ENCODE results near the gene TGFBR2. TPM values are rescaled to one million over a fixed set of nuclear protein-coding genes. Genes with fewer than 3 reads are reported as not detected.

Gene TGFBR2
- polyA plus RNA-seq, 1 of the 3 experiments (the other 2 are of a cell fraction) = 48.3 TPM

- 96% methylated on average over 4 of the region's 4 CpGs for WGBS (ENCODE audit: low lambda C conversion rate)
- Histone ChIP-seq H2AFZ (ENCODE audit: low read depth) (no peak overlapping the region), H3K4me1 (ENCODE audit: control insufficient read depth in 1 of 2, insufficient read depth in 2 of 2, low read depth in 1 of 2, low read length in 1 of 2) (peaks cover 4 to 5% of the 10 kb centered on the region in 2 experiments; a peak in 2 of 4 replicates), H3K9me3 (no peaks in the 10 kb centered on the region), H3K79me2 (ENCODE audit: insufficient read depth) (peaks cover 13% of the 10 kb centered on the region), H3K9me2 (no peaks in the 10 kb centered on the region), H3K4me3 (ENCODE audit: low read depth in 2 of 2, low read length in 1 of 2) (no peak overlapping the region), H4K20me1 (ENCODE audit: insufficient read depth) (no peaks in the 10 kb centered on the region), H3K9ac (no peak overlapping the region), H3K27ac (ENCODE audit: low read depth in 2 of 2, low read length in 1 of 2) (no peak overlapping the region), H3F3A (replicated peaks; ENCODE audit: insufficient read depth) (peaks cover 4% of the 10 kb centered on the region), H3K36me3 (replicated peaks in 1 of 2; ENCODE audit: control insufficient read depth in 1 of 2, insufficient read depth in 2 of 2, low read length in 1 of 2) (no peaks in the 10 kb centered on the region), H3K27me3 (ENCODE audit: insufficient read depth) (no peaks in the 10 kb centered on the region), H3K4me2 (no peak overlapping the region)
- DNase-seq = no peak
- POLR2A ChIA-PET = no interaction called here
- CTCF ChIA-PET = interaction anchor here (0.6 kb wide), 1 partner anchor 1657 kb away, joined by 3 read pairs; no protein-coding TSS in a partner anchor
- TF ChIP-seq, protein P1, sequence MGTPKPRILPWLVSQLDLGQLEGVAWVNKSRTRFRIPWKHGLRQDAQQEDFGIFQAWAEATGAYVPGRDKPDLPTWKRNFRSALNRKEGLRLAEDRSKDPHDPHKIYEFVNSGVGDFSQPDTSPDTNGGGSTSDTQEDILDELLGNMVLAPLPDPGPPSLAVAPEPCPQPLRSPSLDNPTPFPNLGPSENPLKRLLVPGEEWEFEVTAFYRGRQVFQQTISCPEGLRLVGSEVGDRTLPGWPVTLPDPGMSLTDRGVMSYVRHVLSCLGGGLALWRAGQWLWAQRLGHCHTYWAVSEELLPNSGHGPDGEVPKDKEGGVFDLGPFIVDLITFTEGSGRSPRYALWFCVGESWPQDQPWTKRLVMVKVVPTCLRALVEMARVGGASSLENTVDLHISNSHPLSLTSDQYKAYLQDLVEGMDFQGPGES (IDR thresholded peaks at IDR 0.05; ENCODE audit: low read depth, low read length) = no peak
- TF ChIP-seq ZBTB33 (IDR thresholded peaks at IDR 0.05; ENCODE audit: borderline replicate concordance, low read depth) = no peak
- TF ChIP-seq MEF2A (IDR thresholded peaks at IDR 0.05; ENCODE audit: borderline replicate concordance, low read depth) = no peak
- no peak for TF ChIP-seq TEAD4 (IDR thresholded peaks at IDR 0.05; ENCODE audit: borderline replicate concordance, insufficient read depth)
- TF ChIP-seq RFX5 (IDR thresholded peaks at IDR 0.05; ENCODE audit: low read length) = no peak
- TF ChIP-seq FOSL2 (IDR thresholded peaks at IDR 0.05; ENCODE audit: borderline replicate concordance, low read depth) = no peak
- TF ChIP-seq MXI1 (IDR thresholded peaks at IDR 0.05; ENCODE audit: low read depth, low read length) = no peak
- no peak for TF ChIP-seq USF2 (IDR thresholded peaks at IDR 0.05; ENCODE audit: borderline replicate concordance, low read depth, low read length)
- TF ChIP-seq RCOR1 (IDR thresholded peaks at IDR 0.05; ENCODE audit: low read length) = no peak
- no peak for TF ChIP-seq TCF12 (IDR thresholded peaks at IDR 0.05)
- TF ChIP-seq YY1 (IDR thresholded peaks at IDR 0.05; ENCODE audit: low read depth) = no peak
- TF ChIP-seq, protein P2, sequence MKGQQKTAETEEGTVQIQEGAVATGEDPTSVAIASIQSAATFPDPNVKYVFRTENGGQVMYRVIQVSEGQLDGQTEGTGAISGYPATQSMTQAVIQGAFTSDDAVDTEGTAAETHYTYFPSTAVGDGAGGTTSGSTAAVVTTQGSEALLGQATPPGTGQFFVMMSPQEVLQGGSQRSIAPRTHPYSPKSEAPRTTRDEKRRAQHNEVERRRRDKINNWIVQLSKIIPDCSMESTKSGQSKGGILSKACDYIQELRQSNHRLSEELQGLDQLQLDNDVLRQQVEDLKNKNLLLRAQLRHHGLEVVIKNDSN (IDR thresholded peaks at IDR 0.05; ENCODE audit: borderline replicate concordance, low read depth) = no peak
- TF ChIP-seq EP300 (IDR thresholded peaks at IDR 0.05; ENCODE audit: borderline replicate concordance in 1 of 2, low read depth in 1 of 2, low read length in 1 of 2) = no peak
These were observed 3.5 kb upstream of the TGFBR2 start for GRCh38 chr3:30602946-30603345.
